K562 treated with DMSO at 1 percent for 12 hours (cell line): Measurements from ENCODE around the gene OR2A1. TPM values are rescaled to one million over a fixed set of nuclear protein-coding genes. Genes with fewer than 3 reads are reported as not detected.

ENCODE experiments used
- total RNA-seq: library from RNA; unstranded; fragments of 300-600 nt; gene quantifications from 2 replicates; pipeline ENCODE4 v1.2.3, GENCODE V29; 2022; ENCODE audit not compliant: insufficient read depth

OR2A1 gene, protein sequence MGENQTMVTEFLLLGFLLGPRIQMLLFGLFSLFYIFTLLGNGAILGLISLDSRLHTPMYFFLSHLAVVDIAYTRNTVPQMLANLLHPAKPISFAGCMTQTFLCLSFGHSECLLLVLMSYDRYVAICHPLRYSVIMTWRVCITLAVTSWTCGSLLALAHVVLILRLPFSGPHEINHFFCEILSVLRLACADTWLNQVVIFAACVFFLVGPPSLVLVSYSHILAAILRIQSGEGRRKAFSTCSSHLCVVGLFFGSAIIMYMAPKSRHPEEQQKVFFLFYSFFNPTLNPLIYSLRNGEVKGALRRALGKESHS
- not detected in 2 replicates for total RNA-seq

DNA sequence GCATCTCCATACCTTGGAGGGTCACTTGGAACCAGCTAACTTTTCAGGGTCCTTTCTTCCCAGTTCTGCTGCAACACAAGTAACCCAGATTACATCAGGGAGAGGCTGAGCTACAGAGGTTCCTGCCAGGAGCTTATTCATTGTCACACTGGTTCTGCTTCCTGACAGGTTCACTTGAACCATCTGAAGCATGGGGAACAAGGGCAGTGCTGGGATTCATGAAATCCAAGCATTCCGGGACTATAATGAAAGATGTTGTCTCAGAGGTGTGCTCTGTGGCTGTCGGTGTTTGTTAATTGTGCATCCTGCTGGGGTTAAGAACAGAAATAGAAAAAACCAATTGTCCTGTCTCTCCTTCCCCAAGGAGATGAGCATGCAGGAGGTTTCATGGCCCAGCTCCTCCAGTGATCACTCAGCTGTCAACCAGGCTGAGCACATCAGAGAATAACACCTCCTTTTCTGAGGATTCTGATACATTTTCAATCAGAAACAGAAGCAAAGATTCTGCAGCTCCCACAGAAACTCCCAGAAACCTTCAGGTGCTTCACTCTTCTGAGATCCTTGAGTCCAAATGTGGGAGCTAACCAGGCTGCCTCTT, at the start of gene OR2A1:
TSS of gene OR2A1 (plus strand) at position 548 of the 598 bp plus-strand sequence. CDS start 5,706 bp downstream, outside the sequence.

DNA sequence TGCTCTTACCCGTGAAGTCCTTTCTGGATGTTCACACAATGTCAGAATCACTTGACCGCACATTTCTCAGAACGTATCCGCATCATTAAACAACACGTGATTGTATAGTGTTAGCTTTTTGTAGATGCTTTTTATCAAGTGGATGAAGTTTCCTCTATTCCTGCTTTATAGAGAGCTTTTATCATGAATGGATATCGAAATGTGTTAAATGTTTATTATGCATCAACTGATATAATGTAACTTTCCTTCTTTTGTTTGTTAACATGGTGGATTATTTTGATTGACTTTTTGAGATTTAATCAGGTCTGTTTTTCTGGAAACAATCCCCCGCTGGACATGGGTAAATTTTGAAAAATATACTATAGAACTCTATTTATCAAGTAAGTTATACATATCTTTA, 47.5 kb upstream of the OR2A1 start, which contains the start of gene OR2A7:
TSS of gene OR2A7 (minus strand) at position 101 of the 400 bp plus-strand sequence. CDS start 5,164 bp downstream, outside the sequence.

DNA sequence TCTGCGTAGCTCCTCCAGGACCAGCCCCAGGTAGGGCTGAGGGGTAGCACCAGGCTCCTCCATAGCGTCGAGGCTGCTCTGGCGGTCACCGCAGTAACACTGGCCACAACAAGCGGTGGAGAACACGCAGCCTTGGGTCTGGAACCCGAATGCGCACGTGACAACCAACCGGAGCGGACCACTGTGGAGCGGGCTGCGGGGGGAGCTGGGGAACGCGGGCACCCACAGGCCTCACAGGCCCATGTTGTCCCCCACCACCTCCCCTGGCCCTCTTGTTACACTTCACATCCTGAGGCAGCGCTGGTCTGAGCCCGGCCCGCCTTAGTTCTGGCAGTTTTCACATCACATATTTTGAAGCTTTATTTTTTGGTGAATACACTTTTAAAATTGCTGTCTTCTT, 43.0 kb upstream of the OR2A1 start, which contains the start of gene CTAGE8:
TSS of gene CTAGE8 (minus strand) at position 101 of the 400 bp plus-strand sequence. CDS start at position 63, 38 bp downstream.

DNA sequence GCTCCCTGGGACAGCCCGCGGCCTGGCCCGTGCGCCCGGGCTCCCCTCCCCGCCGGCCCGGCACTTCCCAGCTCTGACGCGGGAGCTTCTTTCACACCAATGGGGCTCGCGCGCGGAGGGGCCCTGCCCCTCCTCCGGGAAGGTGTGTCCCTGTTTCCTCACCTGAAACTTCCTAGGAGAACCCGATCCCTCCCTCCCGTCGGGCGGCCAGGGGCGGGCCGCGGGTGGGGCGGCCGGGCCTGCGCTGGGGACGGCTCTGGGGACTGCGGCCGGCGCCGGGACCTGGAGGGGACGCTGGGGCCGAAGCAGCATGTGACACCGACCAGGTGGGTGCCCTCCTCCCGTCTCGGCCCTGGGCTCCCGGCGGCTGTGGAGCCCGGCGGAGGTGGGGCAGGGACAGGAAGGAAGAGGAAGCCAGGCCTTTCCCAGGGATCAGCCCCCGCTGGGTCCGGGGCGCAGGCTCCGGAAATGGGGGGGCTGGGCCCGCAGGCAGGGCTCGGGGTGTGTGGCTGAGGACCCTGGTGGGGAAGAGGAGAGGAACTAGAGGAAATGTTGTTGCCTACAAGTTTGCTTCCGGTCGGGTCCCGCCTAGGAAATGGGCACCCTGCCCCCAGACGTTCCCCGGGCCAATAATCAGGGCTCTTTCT, 43.1 kb downstream of the OR2A1 start, which contains the start of gene ARHGEF5:
TSS of gene ARHGEF5 (plus strand) at position 227 of the 647 bp plus-strand sequence. CDS start 7,268 bp downstream, outside the sequence.

Other genes with a start within 250 kb of the OR2A1 start
- not detected in 2 replicates for gene OR2A25, start 242.6 kb upstream of the OR2A1 start, total RNA-seq
- gene OR2A12, start 226.1 kb upstream of the OR2A1 start, total RNA-seq: not detected in 2 replicates
- gene OR2A2, start 202.8 kb upstream of the OR2A1 start, total RNA-seq: not detected in 2 replicates
- gene OR2A14, start 189.2 kb upstream of the OR2A1 start, total RNA-seq: not detected in 2 replicates
- not detected in 2 replicates for gene CTAGE4, start 129.0 kb upstream of the OR2A1 start, total RNA-seq
- not detected in 2 replicates for gene ARHGEF35, start 116.6 kb upstream of the OR2A1 start, total RNA-seq
- not detected in 2 replicates for gene OR2A42, start 72.8 kb upstream of the OR2A1 start, total RNA-seq
- not detected in 2 replicates for gene OR2A7, start 47.6 kb upstream of the OR2A1 start, total RNA-seq
- gene CTAGE8, start 43.1 kb upstream of the OR2A1 start, total RNA-seq: not detected in 2 replicates
- 0.30 and 0.40 TPM in 2 replicates for gene ARHGEF5, start 43.0 kb downstream of the OR2A1 start, total RNA-seq
- gene NOBOX, start 91.3 kb downstream of the OR2A1 start, total RNA-seq: not detected in 2 replicates